GM21576 (cell line): ENCODE results near the gene LAMC2.

ENCODE experiments used
- ATAC-seq: cut with Tn5 transposase; IDR thresholded peaks from one replicate; pipeline ENCODE4 v1.9.1; 2021; ENCODE audit warnings: mild to moderate bottlenecking, moderate library complexity; ENCODE audit not compliant: unreplicated experiment

The LAMC2 gene

GRCh38 chr1:183167676-183168075 is 18.4 kb upstream of the LAMC2 start:
- ATAC-seq = no peak

- no peak for ATAC-seq
These were observed 17.8 kb upstream of the LAMC2 start for GRCh38 chr1:183168308-183168707.

GRCh38 chr1:183173828-183174227 is 12.2 kb upstream of the LAMC2 start:
- ATAC-seq = no peak

GRCh38 chr1:183175631-183176030 is 10.4 kb upstream of the LAMC2 start:
- ATAC-seq = no peak

GRCh38 chr1:183178545-183178944 is 7.5 kb upstream of the LAMC2 start:
- no peak for ATAC-seq

- no peak for ATAC-seq
These were observed 7.0 kb upstream of the LAMC2 start for GRCh38 chr1:183179033-183179432.

- no peak for ATAC-seq
These were observed 5.8 kb upstream of the LAMC2 start for GRCh38 chr1:183180218-183180617.

GRCh38 chr1:183180634-183181056 is 5.4 kb upstream of the LAMC2 start:
- peak; percentile 71 for ATAC-seq

GRCh38 chr1:183186841-183187240 is 777 bp downstream of the LAMC2 start:
- ATAC-seq = no peak

GRCh38 chr1:183188240-183188639 is 2.2 kb downstream of the LAMC2 start:
- ATAC-seq = no peak

- no peak for ATAC-seq
These were observed 5.8 kb downstream of the LAMC2 start for GRCh38 chr1:183191833-183192232.

- no peak for ATAC-seq
These were observed 8.0 kb downstream of the LAMC2 start for GRCh38 chr1:183193963-183194525.

- peak; percentile 98 for ATAC-seq
These were observed 8.6 kb downstream of the LAMC2 start for GRCh38 chr1:183194527-183195141.

- peak; percentile 33 for ATAC-seq
These were observed 9.1 kb downstream of the LAMC2 start for GRCh38 chr1:183195142-183195574.

GRCh38 chr1:183197762-183198161 is 11.7 kb downstream of the LAMC2 start:
- no peak for ATAC-seq

GRCh38 chr1:183198463-183198862 is 12.4 kb downstream of the LAMC2 start:
- no peak for ATAC-seq

- no peak for ATAC-seq
These were observed 13.2 kb downstream of the LAMC2 start for GRCh38 chr1:183199304-183199703.

- no peak for ATAC-seq
These were observed 14.4 kb downstream of the LAMC2 start for GRCh38 chr1:183200451-183200850.

GRCh38 chr1:183203094-183203493 is 17.0 kb downstream of the LAMC2 start:
- ATAC-seq = no peak

- ATAC-seq = no peak
These were observed 19.2 kb downstream of the LAMC2 start for GRCh38 chr1:183205196-183205781.

- ATAC-seq = no peak
These were observed 20.6 kb downstream of the LAMC2 start for GRCh38 chr1:183206538-183207122.

GRCh38 chr1:183209533-183210158 is 23.6 kb downstream of the LAMC2 start:
- ATAC-seq = no peak
